GM21723 (cell line): ENCODE results near the gene ADGRF3.
"Not testable (repeated sequence)": the region's sequence is repeated elsewhere in the genome, so short reads cannot be mapped to it uniquely, and the experiment has no call there.

Experiments
- ATAC-seq: cut with Tn5 transposase; IDR thresholded peaks from one replicate; pipeline ENCODE4 v1.9.1; 2021; ENCODE audit warnings: mild to moderate bottlenecking, moderate library complexity; ENCODE audit not compliant: unreplicated experiment

ADGRF3 gene, protein sequence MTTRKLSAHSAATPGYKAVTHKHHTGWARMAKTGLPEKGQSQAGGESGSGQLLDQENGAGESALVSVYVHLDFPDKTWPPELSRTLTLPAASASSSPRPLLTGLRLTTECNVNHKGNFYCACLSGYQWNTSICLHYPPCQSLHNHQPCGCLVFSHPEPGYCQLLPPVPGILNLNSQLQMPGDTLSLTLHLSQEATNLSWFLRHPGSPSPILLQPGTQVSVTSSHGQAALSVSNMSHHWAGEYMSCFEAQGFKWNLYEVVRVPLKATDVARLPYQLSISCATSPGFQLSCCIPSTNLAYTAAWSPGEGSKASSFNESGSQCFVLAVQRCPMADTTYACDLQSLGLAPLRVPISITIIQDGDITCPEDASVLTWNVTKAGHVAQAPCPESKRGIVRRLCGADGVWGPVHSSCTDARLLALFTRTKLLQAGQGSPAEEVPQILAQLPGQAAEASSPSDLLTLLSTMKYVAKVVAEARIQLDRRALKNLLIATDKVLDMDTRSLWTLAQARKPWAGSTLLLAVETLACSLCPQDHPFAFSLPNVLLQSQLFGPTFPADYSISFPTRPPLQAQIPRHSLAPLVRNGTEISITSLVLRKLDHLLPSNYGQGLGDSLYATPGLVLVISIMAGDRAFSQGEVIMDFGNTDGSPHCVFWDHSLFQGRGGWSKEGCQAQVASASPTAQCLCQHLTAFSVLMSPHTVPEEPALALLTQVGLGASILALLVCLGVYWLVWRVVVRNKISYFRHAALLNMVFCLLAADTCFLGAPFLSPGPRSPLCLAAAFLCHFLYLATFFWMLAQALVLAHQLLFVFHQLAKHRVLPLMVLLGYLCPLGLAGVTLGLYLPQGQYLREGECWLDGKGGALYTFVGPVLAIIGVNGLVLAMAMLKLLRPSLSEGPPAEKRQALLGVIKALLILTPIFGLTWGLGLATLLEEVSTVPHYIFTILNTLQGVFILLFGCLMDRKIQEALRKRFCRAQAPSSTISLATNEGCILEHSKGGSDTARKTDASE

GRCh38 chr2:26346454-26347053, at the start of gene ADGRF3:
Gene ADGRF3, minus strand, starts transcription at chr2:26346789. Its CDS starts 555 bp downstream, at chr2:26346234.
- peak; percentile 31 for ATAC-seq

DNA sequence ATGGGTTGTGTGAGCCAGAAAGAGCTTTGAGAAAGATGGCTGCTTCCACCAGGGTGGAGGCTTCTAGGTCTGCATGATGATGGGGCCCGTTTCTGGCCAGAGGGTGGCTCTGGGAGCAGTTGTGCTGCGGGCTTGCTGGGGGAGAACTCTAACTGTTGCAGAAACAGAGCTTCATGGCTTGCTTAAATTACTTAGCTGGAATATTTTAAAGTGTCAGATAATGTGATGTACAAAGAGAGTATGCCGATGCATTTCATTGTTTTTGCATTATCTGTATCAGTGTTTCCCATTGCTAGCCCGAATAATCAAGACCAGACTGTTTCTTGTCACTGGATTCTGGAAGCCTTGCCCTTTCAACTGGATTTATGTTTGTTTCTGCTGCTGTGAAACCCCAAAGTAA, 48.8 kb upstream of the ADGRF3 start:
- ATAC-seq: no peak

DNA sequence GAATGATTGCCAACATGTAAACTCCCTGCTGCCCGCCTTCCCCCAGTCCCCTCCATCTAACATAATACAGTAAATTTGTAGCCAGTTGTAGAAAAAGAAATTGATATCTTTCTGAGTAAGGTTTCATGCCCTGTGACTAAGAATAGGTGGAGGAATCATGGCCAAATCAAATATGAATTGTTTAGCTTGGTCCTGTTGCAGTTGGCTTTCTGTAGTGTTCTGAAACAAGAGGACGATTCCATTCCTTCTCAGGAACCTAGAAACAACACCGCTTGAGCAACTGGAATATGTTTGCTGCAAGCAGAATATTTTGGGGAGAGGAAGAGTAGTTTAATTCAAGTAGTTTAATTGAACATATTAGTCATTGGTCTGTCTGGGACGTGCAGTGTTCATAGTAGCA, 48.1 kb upstream of the ADGRF3 start:
- ATAC-seq: no peak

- ATAC-seq: no peak
These were observed 40.6 kb upstream of the ADGRF3 start for GRCh38 chr2:26387189-26387588.

- ATAC-seq: no peak
These were observed 38.0 kb upstream of the ADGRF3 start for GRCh38 chr2:26384597-26384996.

DNA sequence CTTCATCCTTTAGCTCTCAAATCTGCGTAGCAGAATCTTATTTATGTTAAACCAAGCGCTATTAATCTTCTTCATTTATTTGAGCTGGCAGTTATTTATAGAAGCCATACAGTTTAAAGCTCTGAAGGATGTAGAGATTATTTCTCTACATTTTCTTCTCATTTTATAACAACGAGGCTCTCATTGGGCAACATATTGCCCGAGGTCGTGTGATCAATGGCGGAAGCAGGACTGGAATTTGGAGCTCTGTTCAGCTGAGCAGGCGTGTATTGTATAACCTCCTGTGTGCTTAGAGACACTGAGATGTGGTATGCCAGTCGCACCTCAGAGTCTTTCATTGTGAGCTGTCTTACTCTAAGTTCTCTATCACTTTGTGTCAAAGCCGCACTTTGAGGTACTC, 37.6 kb upstream of the ADGRF3 start:
- no peak for ATAC-seq

GRCh38 chr2:26382564-26382963, 36.0 kb upstream of the ADGRF3 start:
- no peak for ATAC-seq

- ATAC-seq: no peak
These were observed 33.7 kb upstream of the ADGRF3 start for GRCh38 chr2:26380281-26380680.

DNA sequence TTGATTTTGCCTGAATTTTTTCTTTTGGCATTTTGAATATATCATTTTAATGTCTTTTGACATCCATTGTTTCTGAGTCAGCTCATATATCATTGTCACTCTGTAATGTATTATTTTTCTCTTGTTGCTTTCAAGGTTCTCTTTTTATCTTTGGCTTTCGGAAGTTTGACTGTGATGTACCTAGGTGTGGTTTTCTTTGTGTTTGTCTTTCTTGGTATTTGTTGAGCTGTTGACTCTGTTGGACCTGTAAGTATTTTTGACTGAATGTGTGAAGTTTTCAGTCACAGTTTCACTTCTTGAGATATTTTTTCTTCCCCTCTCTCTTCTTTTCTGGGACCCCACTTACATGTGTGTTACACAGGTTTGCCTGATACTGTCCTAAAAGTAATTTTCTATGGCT, 30.2 kb upstream of the ADGRF3 start:
- ATAC-seq: no peak

DNA sequence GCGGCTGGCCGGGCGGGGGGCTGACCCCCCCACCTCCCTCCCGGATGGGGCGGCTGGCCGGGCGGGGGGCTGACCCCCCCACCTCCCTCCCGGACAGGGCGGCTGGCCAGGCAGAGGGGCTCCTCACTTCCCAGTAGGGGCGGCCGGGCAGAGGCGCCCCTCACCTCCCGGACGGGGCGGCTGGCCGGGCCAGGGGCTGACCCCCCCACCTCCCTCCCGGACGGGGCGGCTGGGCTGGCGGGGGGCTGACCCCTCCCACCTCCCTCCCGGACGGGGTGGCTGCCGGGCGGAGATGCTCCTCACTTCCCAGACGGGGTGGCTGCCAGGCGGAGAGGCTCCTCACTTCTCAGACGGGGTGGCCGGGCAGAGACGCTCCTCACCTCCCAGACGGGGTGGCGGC, 24.3 kb upstream of the ADGRF3 start:
- not testable (repeated sequence) for ATAC-seq

DNA sequence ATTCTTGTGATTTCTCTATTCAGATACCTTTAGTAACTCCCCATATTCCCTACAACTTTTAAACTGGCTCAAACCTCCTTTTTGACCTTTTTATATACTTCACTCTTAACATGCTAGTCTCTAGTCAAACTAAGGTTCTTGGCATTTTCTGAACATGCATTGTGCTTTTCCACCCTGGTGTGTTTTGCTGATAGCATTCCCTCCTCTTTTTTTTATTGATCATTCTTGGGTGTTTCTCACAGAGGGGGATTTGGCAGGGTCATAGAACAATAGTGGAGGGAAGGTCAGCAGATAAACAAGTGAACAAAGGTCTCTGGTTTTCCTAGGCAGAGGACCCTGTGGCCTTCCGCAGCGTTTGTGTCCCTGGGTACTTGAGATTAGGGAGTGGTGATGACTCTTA, 23.1 kb upstream of the ADGRF3 start:
- ATAC-seq: not testable (repeated sequence)

DNA sequence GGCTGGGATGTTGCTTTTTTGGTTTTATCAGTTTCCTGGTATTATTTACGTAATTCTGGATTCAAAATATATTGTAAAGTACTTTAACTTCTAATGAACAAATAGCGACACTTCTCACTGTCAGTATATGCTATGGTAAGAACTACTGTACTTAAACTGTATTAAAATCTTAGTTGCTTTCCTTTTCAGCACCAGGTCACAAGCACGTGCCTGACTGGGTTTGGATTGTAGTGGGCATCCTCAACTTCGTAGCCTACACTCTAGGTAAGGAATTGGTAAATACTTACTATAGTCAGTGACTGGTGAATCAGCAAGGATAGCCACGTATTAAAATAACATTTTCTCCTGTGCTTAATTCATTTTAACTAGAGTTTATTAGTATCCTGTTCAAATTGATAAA, 20.4 kb upstream of the ADGRF3 start:
- no peak for ATAC-seq

GRCh38 chr2:26364669-26365068, 18.1 kb upstream of the ADGRF3 start:
- ATAC-seq: no peak

- no peak for ATAC-seq
These were observed 17.4 kb upstream of the ADGRF3 start for GRCh38 chr2:26363958-26364357.

GRCh38 chr2:26363323-26363722, 16.7 kb upstream of the ADGRF3 start:
- no peak for ATAC-seq

- no peak for ATAC-seq
These were observed 13.4 kb upstream of the ADGRF3 start for GRCh38 chr2:26359886-26360473.

DNA sequence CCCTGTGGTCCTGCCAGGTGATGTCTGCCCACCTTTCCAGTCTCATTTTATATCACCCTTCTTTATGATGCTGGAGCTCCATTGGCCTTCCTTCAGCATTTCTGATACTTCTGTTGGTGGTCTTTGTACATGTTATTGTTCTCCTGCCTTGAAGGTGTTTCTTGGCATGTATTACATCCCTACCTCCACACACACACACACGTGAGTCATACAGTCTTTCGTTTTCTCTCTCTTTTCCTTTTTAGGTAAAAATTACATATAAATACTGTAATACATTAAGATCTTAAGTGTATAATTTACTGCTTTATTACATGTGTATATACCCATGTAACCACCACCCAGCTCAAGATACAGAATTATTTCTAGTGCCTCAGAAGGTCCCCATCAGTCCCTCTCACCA, 10.2 kb upstream of the ADGRF3 start:
- no peak for ATAC-seq

DNA sequence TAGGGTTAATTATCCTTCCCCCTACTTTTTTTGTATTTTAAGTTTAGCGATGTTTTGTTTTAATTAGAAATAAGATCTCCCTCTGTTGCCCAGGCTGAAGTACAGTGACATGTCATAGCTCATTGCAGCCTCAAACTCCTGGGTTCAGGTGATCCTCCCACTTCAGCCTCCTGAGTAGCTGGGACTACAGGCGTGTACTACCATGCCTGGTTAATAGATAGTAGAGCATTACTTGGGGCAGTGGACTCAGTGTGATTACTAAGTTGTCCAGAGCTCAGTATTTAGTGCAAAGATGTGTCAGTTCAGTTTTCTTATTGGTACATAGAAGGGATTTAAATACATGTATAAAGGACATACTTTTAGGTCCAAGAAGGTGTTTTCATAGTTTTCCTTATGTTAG, 9.5 kb upstream of the ADGRF3 start:
- ATAC-seq: no peak

GRCh38 chr2:26355038-26355995, 8.7 kb upstream of the ADGRF3 start:
- no peak for ATAC-seq

- not testable (repeated sequence) for ATAC-seq
These were observed 7.9 kb upstream of the ADGRF3 start for GRCh38 chr2:26354469-26354868.
